Colon (tissue), 2 donors: ENCODE data around the gene CPLX4.

ENCODE experiments used
- FAIRE-seq: peaks from 2 replicates; lab custom pipeline; 2012; peaks lifted over from hg19 to GRCh38; lab: Jason Lieb, UNC
- donor health status: control.
- donor health status: control.

CPLX4 gene, protein sequence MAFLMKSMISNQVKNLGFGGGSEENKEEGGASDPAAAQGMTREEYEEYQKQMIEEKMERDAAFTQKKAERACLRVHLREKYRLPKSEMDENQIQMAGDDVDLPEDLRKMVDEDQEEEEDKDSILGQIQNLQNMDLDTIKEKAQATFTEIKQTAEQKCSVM

DNA sequence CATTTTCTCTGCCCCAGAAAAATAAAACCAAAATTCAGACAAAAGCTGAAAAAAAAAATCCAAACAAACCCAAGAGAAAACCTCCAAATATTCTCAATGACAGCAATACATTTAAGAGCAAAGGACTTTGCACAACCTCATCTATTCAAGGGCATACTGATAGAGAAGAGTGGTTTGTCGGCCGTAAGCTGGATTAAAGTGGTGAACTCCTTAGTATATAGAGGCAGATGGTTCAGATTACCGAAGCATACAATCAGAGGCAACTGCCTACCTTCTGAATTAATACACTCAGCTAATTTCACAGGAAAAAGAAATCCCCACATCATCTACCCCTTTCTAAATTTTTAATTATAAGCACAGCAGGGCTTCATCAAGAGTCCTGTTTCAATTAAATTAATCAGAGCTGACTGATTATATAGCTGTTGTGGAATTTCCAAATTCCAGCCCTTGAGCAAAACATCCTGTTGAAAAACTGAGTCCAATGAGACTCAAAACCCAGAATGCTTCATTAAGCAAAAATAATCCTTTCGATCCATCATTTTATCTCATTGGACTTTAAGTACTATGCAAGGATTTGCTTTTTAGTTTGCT, at the start of gene CPLX4:
Gene CPLX4, minus strand, starts transcription at position 190 of the 591 bp plus-strand sequence. Its CDS starts 187 bp downstream, at position 3.
- no peak for FAIRE-seq

DNA sequence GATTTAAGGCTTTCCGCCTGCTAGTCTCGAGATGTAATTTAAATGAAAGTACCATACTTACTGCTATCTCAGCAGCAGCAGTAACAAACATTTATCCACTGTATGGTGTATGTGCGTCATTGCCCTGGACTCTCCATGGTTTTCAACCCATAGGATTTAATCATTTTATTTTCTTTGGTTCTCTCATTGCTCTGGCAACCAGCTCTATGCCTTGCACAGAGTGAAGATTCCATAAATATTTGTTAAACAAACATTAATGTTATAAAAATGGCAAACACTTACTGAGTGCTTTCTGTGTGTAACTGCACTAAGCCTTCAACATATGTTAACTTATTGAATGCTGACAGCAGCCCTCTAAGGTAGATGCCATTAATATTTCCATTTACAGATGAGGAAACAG, 41.9 kb upstream of the CPLX4 start:
- FAIRE-seq, result no peak

DNA sequence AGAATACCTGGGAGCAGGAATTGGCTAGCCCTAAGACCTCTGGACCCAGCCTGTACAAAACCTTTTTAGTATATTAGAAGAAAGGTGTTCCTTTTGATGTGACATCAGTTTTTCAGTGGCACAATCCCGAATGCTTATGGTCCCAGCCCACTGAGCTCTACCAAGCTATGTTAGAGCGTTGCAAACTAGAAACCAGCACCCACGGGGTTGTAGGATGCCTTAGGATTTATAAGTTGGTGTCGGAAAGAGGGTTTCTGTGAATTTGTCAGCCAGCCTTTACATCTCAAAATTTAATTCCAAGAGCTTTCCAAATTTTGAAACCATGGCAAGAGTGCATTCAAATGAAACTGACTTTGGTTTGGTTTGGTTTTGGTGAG, 41.1 kb upstream of the CPLX4 start:
- FAIRE-seq, result no peak

DNA sequence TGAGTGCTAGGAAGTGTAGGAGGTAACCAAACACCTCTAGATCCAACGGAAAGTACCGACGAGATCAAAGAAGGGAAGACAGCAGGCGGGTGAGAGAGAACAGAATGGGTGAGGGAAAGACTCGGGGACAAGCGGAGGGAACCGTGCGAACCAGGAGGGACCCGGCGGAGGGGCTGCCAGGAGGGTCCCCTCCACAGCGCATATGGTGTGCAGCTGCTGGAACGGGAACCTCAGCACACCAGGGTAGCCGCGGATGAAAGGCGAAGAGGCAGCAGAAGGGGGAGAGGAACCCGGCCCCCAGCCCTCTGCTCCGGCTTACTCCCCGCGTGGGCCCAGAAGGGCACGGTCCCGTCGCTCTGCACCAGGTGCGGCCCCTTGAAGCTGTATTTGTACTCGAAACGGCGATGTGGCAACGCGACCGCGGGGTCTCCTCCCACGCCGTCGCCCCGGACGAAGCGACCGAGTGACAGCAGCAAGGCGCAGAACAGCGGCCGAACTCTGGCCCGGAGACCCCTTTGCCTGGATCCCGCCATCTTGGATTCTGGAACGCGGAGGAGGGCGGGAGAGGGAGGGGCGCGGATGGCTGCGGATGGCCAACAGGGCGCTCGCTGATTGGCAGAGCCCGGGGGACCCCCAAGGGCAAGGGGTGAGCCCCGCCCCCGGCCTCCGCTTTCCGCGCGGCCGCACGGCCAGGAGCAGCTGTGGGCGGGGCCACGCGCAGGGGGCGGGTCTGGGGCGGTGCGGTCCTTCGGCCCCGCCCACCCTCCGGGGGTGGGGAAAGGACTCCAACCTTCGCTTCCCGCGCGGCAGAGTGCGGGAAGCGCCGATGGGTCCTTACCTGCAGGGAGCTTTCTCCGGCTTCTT, 40.5 kb upstream of the CPLX4 start, which contains the start of gene LMAN1:
Gene LMAN1, minus strand, starts transcription at position 554 of the 864 bp plus-strand sequence. Its CDS starts 21 bp downstream, at position 533.
- no peak for FAIRE-seq

DNA sequence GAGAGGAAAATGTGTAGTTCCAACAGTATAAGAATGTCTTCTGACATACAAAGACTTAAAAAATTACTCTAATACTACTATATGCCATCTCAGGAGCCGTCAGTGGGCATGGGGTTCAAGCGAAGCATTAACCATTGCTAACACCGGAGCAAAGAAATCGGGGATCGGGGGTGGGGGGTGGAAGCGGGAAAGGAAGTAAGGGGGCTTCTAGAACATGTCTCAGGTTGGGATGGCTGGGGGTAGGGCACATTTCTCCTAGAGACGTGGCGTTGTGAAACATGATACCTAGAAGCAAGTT, 39.9 kb upstream of the CPLX4 start:
- no peak for FAIRE-seq

DNA sequence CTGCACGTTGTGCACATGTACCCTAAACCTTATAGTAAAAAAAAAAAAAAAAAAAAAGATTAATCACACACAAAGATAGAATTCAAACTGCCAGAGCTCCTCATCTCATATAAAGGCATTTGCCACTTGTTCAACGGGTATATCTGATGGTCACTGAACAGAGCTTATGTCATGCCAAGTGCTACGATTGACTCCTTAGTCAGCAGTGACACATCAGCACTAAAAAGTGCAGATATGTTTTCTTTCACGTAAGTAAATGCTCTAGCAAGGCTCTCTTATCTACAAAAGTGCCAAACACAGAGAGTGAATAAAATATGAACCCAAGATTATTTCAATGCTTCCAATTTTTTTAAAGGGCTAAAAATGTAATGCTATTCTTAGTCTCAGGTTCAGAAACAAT, 39.5 kb upstream of the CPLX4 start:
- FAIRE-seq, result no peak

DNA sequence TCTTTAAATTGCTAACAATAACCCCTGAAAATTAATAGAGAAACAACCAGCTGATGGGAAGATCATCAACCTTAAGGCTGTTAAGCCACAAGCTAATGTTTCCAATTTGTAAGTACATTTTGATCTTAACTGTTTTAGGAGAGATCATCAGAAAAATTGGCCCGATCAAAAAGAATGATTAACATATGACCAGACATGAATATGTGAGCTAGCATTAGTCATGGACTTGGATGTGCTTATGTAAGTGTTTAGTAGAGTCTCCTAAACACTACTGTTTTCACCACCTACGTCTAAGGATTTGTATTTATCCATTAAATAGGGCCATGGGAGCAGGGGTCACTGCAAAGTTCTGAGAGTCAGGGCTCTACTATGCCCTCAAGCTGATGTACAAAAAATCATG, 36.3 kb upstream of the CPLX4 start:
- no peak for FAIRE-seq

DNA sequence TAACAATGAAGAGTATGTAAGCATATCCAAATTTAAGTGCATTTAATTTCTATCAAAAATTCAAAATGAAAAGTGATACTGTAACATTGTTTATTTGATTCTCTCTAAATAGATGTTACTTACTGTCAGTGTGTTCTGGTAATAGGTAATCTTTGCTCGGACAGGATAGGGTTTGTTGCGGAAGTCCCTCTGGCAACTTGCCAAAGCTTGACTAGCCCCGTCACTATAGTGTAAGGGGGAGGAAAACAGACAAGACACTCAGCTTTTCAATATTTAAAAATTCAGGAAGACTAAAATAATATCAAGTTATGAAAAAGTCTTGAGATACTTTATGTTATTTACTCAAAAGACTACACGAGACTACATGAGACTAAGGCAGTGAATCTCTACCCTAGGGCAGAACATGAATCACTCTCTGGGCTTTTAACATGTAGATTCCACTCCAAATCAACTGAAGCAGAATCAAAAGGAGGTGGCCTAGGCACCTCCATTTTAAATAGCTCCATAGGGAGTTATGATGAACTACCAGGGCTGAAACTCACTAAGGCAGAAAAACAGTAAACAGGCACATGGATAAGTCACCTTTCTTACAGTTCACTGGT, 34.7 kb upstream of the CPLX4 start:
- FAIRE-seq, result no peak

DNA sequence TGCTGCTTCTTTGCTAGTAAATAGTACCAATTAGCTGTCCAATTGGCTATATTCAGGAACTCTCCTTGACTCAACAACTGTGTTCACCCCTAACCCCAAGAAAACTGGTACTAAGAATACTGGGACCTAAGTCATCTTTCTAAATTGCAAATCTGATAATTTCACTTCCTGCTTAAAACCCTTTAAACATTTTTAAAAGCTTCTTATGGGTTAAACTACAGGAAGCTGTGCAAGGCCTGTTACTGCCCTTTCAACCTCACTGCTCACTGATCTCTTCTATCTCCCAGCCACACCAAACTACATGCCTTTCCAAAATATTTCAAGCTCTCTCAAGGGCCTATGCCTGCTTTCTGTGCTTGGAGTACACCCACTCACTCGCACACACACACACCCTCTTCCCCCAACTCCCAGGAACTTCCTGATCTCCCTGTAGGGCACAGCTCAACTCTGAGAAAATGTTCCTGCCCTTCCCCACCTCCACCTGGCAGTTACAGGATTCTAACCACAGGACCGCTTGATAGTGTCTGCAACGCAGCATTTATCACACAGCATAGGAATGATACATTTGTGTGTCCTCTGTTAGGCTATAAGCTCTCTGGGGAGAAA, 33.9 kb upstream of the CPLX4 start:
- FAIRE-seq, result no peak

DNA sequence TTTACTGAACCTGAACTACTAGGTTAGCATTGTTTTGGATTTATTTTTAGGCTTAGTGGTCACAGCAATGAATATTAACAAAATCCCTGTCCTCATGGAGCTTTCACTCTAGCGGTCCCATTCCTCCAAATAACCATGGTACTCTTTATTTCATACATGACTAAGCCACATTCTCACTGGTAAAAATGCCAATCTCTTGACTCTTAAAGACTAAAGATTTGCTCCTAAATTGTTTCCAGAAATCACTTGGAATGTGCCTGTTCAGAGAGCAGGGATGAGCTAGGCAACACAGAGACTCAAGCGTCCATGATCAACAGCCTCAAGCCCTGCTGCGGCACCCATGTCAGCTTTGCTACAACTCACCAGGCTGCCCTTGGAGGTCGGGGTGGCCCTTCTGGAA, 27.1 kb upstream of the CPLX4 start:
- no peak for FAIRE-seq

DNA sequence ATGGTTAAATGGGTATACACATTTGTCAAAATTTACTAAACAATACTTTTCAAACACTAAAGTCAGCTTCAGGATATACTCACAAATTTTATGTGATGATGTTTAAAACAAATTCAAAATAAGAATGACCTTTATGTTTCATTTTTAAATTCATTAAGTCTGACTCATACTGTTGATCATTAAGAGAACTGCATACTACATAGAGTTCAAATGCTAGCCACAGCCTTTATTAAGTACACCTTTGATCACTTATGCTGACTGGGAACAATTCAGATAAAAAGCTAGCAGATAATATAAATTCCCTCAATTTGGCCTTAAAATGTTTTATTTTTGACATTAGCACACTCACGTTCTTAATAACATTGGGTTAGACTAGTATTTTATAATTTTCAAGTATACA, 26.5 kb upstream of the CPLX4 start:
- FAIRE-seq, result no peak

DNA sequence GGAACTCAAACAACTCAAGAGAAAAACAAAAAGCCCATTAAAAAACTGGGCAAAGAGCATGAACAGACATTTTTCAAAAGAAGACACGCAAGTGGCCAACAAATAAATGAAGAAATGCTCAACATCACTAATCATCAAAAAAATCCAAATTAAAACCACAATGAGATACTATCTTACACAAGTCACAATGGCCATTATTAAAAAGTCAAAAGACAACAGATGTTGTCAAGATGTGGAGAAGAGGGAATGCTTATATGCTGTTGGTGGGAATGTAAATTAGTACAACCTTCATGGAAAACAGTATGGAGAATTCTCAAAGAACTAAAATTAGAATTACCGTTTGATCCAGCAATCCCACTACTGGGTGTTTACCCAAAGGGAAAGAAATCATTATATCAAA, 25.5 kb upstream of the CPLX4 start:
- FAIRE-seq, result peak; percentile 65

DNA sequence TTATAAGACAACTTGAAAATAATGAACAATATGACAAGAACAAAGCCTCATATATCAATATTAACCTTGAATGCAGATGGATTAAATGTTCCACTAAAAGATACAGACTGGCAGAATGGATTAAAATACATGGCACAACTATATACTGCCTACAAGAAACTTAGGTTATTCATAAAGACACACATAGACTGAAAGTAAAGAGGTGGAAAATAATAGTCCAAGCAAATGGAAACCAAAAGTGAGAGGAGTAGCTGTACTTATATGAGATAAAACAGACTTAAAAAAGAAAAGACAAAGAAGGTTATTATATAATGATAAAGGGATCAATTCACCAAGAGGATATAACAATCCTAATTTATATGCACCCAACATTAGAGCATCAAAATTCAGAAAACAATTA, 22.4 kb upstream of the CPLX4 start:
- FAIRE-seq, result no peak

DNA sequence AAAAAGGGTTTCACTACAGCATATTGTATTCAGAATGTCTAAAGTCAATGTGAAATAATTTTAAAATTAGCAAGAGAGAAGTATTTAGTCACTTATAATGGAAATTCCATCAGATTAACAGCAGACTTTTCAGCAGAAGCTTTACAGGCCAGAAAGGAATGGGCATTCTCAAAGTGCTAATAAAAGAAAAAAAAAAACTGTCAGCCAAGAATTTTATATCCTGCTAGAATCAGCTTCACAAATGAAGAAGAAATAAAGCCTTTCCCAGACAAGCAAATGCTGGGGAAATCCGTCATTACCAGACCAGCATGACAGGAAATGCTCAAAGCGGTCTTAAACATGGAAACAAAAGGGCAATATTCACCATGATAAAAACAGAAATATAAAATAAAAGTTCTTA, 21.9 kb upstream of the CPLX4 start:
- no peak for FAIRE-seq

DNA sequence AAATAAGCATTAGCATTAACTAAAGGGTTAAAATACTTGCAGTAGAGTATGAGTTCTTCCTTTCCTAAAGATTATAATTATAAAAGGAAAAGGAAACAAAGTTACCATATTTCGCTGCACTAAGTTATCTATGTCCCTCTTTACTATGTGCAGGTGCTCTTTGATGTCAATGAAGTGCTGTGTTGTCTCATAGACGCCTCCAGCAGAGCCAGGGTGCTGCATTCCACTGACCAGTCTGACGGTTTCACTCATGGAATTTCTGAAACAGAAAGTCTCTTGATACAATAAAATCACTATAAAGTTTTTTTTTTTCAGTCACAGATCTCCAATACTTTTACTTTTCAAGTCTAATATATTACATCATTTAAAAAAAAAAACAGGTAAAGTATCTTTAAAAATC, 14.5 kb upstream of the CPLX4 start:
- FAIRE-seq, result no peak

DNA sequence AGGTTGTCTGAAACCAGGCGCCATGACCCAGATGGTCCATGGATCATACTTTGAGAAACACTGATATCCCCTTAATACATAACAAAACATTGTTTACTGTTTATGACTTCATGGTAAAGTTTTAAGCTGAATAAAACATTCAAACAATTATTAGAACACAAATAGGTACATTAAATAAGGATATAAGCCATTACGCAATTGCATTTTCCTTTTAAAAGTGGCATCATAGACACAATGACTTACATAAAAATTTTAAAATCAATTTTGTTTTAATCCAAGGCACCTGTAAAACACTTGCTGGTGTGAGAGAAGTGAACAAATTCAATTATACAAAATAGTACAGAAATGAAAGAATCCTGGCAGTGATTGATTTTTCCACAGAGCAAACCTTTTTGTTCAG, 10.2 kb upstream of the CPLX4 start:
- FAIRE-seq, result no peak

DNA sequence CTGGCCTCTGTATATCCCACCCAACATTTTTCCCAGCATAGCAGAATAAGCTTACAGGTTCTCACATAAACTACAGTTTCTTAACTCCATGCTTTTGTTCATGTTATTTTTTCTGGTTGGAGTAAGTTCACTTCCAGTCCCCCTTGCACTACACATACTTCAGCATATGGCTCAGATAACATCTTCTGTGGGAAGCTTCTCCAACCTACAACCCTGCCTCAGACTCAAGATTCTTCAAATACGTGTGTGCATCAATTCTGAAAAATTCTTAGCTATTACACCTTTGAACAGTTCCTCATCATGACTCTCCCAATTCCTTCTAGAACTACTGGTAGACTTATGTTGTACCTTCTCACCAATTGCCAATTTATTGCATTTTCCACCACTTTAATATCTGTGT, 7.5 kb upstream of the CPLX4 start:
- FAIRE-seq, result no peak

DNA sequence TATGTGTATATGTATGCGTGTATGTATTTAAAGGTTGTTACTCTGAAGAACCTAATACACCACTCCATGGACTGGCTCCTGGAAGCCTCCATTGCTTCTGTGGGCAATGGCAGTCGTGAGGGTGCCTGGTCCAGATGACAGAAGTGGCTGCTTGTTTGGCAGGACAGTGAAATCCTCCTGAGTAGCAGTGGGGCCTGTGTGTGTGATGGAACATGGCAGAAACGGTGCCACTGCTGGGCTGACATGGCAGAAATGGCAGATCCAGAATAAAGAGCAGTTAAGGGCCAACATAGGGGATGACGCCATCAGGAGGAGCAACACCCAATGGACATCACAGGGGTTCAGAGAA, 6.1 kb upstream of the CPLX4 start:
- FAIRE-seq, result no peak

DNA sequence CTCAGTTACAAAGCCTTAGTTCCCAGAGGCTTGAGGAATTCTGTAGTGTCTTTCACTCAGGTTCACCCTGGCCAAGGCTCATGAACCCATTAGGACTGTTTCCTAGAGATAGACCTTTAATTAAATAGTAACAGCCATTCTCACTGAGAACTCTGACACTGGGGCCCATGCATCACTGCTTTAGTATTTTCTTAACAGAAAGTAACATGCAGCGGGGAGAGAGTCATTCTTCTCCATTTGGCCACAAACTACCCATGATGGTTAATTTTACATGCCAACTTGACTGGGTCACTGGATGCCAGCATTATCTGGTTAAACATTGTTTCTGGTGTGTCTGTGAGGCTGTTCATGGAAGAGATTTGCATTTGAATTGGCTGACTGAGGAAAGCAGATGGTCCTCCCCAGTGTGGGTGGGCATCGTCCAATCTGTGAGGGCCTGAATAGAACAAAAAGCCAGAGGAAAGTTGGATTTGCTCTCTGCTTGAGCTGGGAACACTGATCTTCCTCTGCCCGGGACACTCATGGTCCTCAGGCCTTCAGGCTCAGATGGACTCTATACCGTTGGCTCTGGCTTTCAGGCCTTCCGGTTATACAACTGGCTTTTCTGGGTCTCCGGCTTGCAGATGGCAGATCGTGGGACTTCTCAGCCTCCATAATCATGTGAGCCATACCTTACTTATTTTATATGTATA, 5.6 kb upstream of the CPLX4 start:
- FAIRE-seq, result no peak

DNA sequence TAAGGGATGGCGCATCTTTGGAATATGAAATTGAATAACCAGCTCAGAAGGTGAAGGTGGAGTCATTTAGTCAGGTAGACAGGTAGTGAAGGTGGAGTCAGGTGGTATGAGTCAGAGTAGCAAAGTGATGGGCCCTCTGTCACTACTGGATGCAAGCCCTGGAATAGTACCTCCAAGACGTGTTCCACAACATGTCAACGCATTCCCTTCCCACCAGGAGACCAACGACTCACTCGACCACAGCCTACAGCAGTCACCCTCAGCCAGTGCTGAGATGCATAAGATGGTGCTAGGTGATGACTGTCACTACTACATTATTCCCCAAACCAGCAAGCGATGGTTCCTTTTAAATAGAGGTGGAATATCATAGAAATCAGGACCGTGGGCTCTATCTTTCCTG, 6.8 kb downstream of the CPLX4 start:
- FAIRE-seq, result no peak

DNA sequence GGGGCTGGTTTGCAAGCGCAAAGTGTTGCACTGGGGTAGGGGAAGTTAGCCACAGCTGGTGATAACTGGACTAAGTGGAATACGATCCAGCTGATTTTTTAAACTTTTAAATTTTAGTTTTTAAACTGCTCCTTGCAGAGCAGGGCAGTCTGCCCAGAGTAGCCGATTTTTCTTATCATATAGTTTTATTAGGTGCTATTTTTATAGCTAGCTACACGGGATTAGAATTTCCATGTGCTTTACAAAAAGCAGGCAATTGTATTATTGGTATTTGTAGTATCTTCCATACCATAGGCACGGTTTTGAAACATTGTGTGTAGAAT, 9.6 kb downstream of the CPLX4 start:
- FAIRE-seq, result no peak

DNA sequence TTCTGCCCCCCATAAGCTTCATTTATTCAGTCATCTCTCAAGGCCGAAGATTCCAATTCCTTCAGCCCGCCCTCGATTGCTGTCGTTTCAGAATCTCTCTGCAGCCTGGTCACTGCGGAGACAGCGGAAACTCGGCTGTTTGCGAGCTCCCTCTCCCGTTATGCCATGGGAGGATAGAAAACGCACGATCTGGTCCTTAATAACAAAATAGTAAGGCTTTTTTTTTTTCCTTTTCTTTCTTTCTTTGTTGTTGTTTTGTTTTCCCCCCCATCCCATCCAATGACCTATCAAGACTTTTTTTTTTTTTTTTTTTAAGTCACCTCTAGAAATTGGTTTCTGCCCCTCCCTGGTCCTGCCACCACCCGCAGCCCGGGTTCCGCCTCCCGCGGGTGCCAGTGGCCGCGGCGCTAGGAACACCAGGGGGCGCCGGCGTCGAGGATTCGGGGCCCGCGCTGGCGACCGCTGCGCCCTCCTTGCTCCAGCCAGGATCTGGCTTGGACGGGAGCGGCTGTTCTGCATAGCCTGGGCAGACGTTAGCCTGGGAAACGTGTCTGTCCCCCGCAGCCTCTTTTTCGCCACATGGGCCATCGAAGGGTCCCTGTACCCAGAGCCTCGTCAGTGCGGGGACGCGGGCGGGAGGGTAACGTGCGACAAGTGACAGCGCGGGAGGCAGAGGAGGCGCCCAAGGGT, 10.1 kb downstream of the CPLX4 start:
- FAIRE-seq, result no peak
